Fibroblast of pulmonary artery (primary cell): Measurements from ENCODE around the gene ASCL5.

Experiments used
- DNase-seq: peaks from one replicate; pipeline ENCODE4 v3.0.0-alpha.2; 2010; ENCODE audit warnings: low read depth
- H3K4me3 ChIP-seq: replicated peaks from 2 replicates; pipeline ENCODE4 v1.5.1; 2011; ENCODE audit warnings: low read depth, mild to moderate bottlenecking, control low read depth, low read length, moderate library complexity
- TF ChIP-seq, protein P1 (sequence below): IDR thresholded peaks from 2 replicates; pipeline ENCODE4 v1.5.1; 2011; ENCODE audit warnings: mild to moderate bottlenecking, control low read depth, low read length, inconsistent platforms; ENCODE audit errors: missing control alignments

Gene ASCL5

DNA sequence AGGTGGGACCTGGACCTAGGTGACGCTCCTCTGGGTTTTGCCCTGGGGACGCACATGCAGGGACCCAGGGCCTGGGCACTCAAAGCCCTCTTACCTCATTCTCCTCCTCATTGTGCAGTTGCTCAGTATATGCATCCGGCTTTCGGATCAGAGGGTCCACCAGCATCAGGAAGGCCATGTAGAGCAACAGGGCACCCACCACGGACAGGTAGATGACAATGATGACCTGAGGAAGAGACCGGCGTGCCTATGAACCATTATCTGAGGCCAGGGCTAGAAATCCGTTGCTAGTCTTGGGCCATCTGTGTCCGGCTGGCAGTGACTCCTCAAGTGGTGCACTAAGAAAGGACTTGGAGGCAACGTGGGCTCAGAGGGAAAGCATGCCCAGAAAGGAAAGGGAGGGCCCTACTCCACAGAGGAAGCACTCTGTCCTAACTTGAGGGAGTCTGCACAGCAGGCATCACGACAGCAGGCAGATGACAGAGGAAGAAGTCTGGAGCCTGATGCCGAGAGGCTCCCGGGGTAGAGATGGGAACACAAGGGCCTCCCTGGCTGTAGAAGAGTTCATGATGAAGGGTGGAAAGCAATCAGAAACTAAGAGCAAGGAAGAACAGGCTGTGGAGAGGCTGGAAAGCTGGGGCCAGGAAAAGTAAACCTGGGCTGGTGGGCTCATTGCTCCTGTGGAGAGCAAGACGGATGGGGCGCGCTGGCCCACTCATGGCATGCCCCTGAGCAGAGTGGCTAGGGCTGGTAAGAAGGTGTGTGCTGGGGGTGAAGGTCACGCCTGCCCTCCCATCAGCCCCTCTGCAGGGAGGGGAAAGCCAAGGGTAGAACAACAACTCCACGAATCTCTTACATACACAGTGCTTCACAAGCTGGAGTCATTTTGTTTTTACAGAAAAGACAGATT is 17.0 kb upstream of the ASCL5 start:
- no peak overlapping the region for H3K4me3 ChIP-seq
- no peak for DNase-seq
- TF ChIP-seq, protein P1, sequence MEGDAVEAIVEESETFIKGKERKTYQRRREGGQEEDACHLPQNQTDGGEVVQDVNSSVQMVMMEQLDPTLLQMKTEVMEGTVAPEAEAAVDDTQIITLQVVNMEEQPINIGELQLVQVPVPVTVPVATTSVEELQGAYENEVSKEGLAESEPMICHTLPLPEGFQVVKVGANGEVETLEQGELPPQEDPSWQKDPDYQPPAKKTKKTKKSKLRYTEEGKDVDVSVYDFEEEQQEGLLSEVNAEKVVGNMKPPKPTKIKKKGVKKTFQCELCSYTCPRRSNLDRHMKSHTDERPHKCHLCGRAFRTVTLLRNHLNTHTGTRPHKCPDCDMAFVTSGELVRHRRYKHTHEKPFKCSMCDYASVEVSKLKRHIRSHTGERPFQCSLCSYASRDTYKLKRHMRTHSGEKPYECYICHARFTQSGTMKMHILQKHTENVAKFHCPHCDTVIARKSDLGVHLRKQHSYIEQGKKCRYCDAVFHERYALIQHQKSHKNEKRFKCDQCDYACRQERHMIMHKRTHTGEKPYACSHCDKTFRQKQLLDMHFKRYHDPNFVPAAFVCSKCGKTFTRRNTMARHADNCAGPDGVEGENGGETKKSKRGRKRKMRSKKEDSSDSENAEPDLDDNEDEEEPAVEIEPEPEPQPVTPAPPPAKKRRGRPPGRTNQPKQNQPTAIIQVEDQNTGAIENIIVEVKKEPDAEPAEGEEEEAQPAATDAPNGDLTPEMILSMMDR: no peak

DNA sequence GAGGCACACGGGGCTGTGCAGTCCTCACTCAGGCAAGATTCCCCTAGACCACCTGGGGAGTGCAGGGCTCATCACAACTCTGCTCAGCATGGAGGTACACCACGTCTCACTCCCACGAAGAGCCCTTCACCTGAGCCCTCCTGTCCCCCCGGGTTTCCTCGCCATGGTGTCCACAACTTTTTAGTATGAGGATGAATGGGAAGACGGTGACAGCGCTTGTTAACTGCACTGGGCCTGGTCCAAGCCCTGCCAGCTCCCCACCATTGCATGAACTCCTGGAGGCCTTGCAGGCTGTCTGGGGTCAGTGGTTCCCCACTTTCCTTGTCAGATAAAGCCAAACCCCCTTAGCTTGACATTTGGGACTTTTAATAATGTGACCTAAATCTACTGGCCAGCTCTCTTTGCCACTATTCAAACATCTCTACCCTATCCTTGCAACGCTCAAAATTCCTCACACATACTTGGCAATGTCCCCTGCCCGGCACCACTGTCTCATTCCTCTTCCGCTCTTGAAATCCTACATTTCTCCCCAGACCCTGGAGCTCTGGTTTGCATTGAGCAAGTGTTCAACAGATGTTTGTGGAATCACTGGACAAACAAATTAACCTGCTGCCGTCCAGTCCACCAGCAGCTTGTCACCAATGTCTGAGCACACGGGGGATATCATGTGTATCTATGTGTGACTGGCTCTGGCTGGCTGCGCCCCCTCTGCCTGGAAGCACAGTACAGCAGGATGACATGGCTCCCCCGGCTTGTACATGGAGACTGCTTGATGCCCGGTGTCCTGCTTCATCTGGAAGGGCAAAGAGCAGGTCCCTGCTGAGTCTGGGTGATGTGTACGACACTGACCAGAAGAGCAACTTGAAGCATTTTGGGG is 16.1 kb upstream of the ASCL5 start:
- no peak for DNase-seq
- TF ChIP-seq, protein P1: no peak
- no peak overlapping the region for H3K4me3 ChIP-seq

DNA sequence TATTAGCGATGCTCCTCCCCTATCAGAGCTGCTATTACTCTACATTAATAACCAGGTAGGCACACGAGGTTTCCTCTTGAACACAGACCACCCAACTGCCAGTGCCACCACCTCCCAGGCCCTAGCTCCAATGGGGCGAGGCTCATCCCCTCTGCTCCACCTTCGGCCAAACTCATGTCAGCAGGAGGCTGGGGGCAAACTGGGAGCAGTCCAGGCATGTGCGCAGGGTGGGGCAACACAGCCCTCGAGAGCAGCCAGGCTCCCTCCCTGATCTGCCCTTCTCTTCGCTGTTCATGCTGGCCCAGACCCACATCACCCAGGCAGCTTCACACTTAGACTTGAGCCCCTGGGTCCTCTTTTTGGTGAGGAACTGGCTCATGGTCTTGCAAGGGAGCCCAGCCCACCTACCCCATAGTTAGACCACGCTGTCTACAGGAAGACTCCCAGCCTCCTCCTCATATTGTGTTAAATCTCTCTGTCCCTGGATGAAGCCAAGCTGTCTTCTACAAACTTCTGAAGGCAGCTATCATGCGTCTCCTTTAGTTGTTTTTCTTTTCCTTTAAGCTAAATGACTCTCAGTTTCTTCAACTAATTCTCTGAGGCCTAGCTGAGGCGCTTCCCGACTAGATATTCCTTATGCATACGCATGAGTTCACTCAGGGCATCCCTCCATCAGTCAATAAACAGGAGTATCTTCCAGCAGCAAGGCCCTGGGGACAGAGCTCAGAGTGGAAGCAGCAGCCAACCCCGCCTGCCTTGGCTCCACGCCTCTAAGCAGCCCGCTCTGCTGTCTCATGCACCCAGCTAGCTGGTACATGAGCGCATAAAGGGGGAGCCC is 15.2 kb upstream of the ASCL5 start:
- H3K4me3 ChIP-seq: no peak overlapping the region
- TF ChIP-seq, protein P1: no peak
- no peak for DNase-seq

DNA sequence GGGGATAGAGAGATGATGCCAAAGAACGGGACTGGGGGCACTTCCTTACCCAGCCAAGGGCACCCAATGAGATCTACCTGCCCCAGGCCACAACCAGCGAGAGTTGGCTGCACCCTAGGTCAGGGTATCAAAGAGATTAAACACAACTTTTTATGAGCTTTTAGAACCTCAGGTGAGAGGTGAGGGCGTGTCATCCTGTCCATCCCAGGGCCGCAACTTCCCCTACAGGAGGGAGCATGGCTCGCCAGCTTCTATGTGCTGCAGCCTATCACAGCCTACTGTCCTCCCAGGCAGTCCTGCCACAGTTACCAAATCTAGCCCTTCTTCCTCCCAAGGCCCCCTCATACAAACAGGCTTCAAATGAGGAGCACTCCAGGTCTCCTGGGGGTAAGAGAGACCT is 14.4 kb upstream of the ASCL5 start:
- TF ChIP-seq, protein P1: no peak
- no peak overlapping the region for H3K4me3 ChIP-seq
- DNase-seq: no peak

DNA sequence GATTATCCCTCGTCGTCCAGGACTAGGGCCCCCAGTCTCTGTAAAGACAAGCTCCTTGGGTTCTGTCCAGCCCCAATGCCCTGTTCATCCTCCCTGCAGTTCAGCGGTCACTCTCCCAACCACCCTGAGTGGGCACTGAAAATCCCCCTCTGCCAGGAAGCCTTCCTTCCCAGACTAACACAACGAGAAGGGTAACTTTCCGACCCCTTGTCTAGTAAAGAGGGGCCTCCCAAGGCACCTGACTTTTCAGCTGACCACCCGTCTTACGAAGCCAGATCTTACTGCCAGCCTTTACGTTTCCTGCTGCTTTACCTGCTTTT is 13.9 kb upstream of the ASCL5 start:
- TF ChIP-seq, protein P1: no peak
- no peak overlapping the region for H3K4me3 ChIP-seq
- DNase-seq: no peak

DNA sequence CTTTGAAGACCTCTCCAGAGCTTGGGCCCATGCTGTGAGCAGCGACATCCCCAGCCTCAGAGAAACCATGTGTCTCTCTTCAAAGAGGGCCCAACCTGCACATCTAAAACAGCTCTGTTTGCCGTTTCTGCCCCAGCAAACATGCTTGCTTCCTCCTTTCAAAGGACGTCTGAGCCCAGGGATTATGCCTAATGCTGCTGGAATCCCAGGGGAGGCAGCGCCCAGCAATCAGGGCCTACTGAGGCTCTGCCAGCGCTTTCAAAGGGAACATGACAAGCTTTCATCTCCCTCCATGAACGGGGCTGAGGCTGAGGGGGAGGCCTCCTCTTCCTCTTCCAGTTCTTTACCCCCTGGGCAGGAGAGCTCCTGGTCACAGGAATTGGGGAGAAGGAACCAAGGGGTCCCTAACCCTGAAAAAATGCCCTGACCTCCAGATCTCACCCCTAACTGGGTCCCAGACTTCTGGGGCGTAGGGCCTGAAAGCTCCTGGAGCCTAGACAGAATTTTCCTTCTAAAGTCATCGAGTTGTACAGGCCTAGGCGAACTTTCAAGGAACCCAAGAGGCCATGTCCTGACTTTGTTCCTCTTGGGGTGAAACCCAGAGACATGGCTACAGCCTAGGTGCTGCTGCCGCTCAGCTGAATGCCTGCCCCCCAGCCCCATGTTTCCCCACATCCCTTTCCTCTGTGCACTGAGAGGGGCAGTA is 13.4 kb upstream of the ASCL5 start:
- DNase-seq: no peak
- TF ChIP-seq, protein P1: no peak
- H3K4me3 ChIP-seq: no peak overlapping the region
